Smooth muscle cell (in vitro differentiated cells): ENCODE data around the gene FBXW11. TPM values are rescaled to one million over a fixed set of nuclear protein-coding genes. Genes with fewer than 3 reads are reported as not detected.

Source experiments
- DNase-seq: peaks from one replicate; lab custom pipeline; 2025; ENCODE audit not compliant: unreplicated experiment; lab: John Stamatoyannopoulos, UW
- H2AFZ ChIP-seq: fragments of 200-600 bp; sonication (generic); 2 replicates; pipeline ENCODE4 v1.6.0; 2016; ENCODE audit warnings: antibody characterized with exemption, low read depth, mild to moderate bottlenecking
- H3F3A ChIP-seq: fragments of 200-600 bp; sonication (generic); 2 replicates; pipeline ENCODE4 v1.6.0; 2017; ENCODE audit warnings: antibody characterized with exemption, low read depth
- H3K27ac ChIP-seq: fragments of 200-600 bp; sonication (generic); 2 replicates; pipeline ENCODE4 v1.5.1; 2016; ENCODE audit warnings: low read depth, mild to moderate bottlenecking
- H3K27me3 ChIP-seq: fragments of 200-600 bp; sonication (generic); 2 replicates; pipeline ENCODE4 v1.6.1; 2016; ENCODE audit warnings: low read depth, mild to moderate bottlenecking
- H3K36me3 ChIP-seq: fragments of 200-600 bp; sonication (generic); 2 replicates; pipeline ENCODE4 v1.5.1; 2016; ENCODE audit warnings: low read depth
- H3K4me1 ChIP-seq: fragments of 200-600 bp; sonication (generic); 2 replicates; pipeline ENCODE4 v1.5.1; 2016; ENCODE audit warnings: low read depth
- H3K4me2 ChIP-seq: fragments of 200-600 bp; sonication (generic); 2 replicates; pipeline ENCODE4 v1.6.0; 2016; ENCODE audit warnings: mild to moderate bottlenecking
- H3K4me3 ChIP-seq: fragments of 200-600 bp; sonication (generic); 2 replicates; pipeline ENCODE4 v1.5.1; 2016; ENCODE audit warnings: mild to moderate bottlenecking
- H3K79me2 ChIP-seq: fragments of 200-600 bp; sonication (generic); 2 replicates; pipeline ENCODE4 v1.6.0; 2016; ENCODE audit warnings: low read depth, mild to moderate bottlenecking
- H3K9ac ChIP-seq: fragments of 200-600 bp; sonication (generic); 2 replicates; pipeline ENCODE4 v1.6.0; 2016; ENCODE audit warnings: low read depth
- H3K9me3 ChIP-seq: fragments of 200-600 bp; sonication (generic); replicated peaks from 2 replicates; pipeline ENCODE4 v1.5.1; 2016; ENCODE audit warnings: low read depth
- H4K20me1 ChIP-seq: fragments of 200-600 bp; sonication (generic); 2 replicates; pipeline ENCODE4 v1.6.0; 2016; ENCODE audit warnings: low read depth
- CTCF ChIP-seq: fragments of 200-600 bp; sonication (generic); IDR thresholded peaks from 2 replicates; pipeline ENCODE4 v1.5.1; 2017; ENCODE audit warnings: borderline replicate concordance, mild to moderate bottlenecking, antibody characterized with exemption; ENCODE audit not compliant: insufficient read depth, poor library complexity, severe bottlenecking
- WGBS: methylation state at CpG from one replicate; pipeline ENCODE4 v1.1.7; 2016; ENCODE audit warnings: low lambda C conversion rate; 5-methylcytosine and 5-hydroxymethylcytosine counted together
- polyA plus RNA-seq: library from polyadenylated mRNA; unstranded; fragments of >200 nt; fragmentation: Nextera tagmentation; extraction: Ambion mirVana; gene quantifications from 2 replicates; pipeline ENCODE4 v1.2.1, GENCODE V29; 2016
- total RNA-seq: library from RNA; depleted of rRNA; stranded (reverse); fragments of >200 nt; gene quantifications from 2 replicates; pipeline ENCODE4 v1.2.3, GENCODE V29; 2014

FBXW11 gene
- total and polyA plus RNA-seq, 2 experiments from 2014 or later, result 27.4 to 83.7 TPM

- H3K27me3 ChIP-seq, result no peaks in the 10 kb centered on the region
- no peak overlapping the region for H3K4me2 ChIP-seq
- no peak overlapping the region for H3K4me3 ChIP-seq
- no peaks in the 10 kb centered on the region for H3K36me3 ChIP-seq
- H3K9me3 ChIP-seq, result no peaks in the 10 kb centered on the region
- no peak for TF ChIP-seq CTCF
- no peaks in the 10 kb centered on the region for H3K79me2 ChIP-seq
- H3K4me1 ChIP-seq, result peaks cover 8% of the 10 kb centered on the region
- no peak overlapping the region for H3K27ac ChIP-seq
- 74% methylated on average over 24 of the region's 24 CpGs for WGBS
- H3K9ac ChIP-seq, result no peak overlapping the region
- DNase-seq, result no peak
- H4K20me1 ChIP-seq, result no peaks in the 10 kb centered on the region
- H3F3A ChIP-seq, result no peaks in the 10 kb centered on the region
- no peak overlapping the region for H2AFZ ChIP-seq
Measured at GRCh38 chr5:171841984-171842776, 164.3 kb downstream of the FBXW11 start.

- H3K9me3 ChIP-seq, result no peaks in the 10 kb centered on the region
- 90% methylated on average over 16 of the region's 16 CpGs for WGBS
- no peak overlapping the region for H2AFZ ChIP-seq
- DNase-seq, result no peak
- no peaks in the 10 kb centered on the region for H3K27me3 ChIP-seq
- no peak overlapping the region for H3K27ac ChIP-seq
- H3K4me3 ChIP-seq, result no peak overlapping the region
- no peak overlapping the region for H3K4me2 ChIP-seq
- H3F3A ChIP-seq, result no peaks in the 10 kb centered on the region
- no peaks in the 10 kb centered on the region for H4K20me1 ChIP-seq
- no peaks in the 10 kb centered on the region for H3K36me3 ChIP-seq
- no peaks in the 10 kb centered on the region for H3K79me2 ChIP-seq
- H3K4me1 ChIP-seq, result peaks cover 8% of the 10 kb centered on the region
- no peak for TF ChIP-seq CTCF
- H3K9ac ChIP-seq, result no peak overlapping the region
Measured at GRCh38 chr5:171840711-171841522, 165.5 kb downstream of the FBXW11 start.

GRCh38 chr5:171840066-171840465 lies 166.4 kb downstream of the FBXW11 start:
- no peak for TF ChIP-seq CTCF
- no peaks in the 10 kb centered on the region for H3K9me3 ChIP-seq
- no peaks in the 10 kb centered on the region for H3K79me2 ChIP-seq
- 50% methylated on average over 2 of the region's 2 CpGs for whole genome bisulfite sequencing
- H4K20me1 ChIP-seq, result no peaks in the 10 kb centered on the region
- H3K9ac ChIP-seq, result no peak overlapping the region
- DNase-seq, result no peak
- H3K4me2 ChIP-seq, result no peak overlapping the region
- H2AFZ ChIP-seq, result no peak overlapping the region
- H3K27ac ChIP-seq, result no peak overlapping the region
- H3K4me1 ChIP-seq, result peaks cover 8% of the 10 kb centered on the region
- no peaks in the 10 kb centered on the region for H3K27me3 ChIP-seq
- H3K4me3 ChIP-seq, result no peak overlapping the region
- no peaks in the 10 kb centered on the region for H3K36me3 ChIP-seq
- H3F3A ChIP-seq, result no peaks in the 10 kb centered on the region
